ENCODE results near the gene SLC22A1. TPM values are rescaled to one million over a fixed set of nuclear protein-coding genes. Genes with fewer than 3 reads are reported as not detected.

SLC22A1 gene
- total RNA-seq (ENCODE audit: unreplicated experiment) = 2.2 TPM
- long read RNA-seq = 0 reads

DNA sequence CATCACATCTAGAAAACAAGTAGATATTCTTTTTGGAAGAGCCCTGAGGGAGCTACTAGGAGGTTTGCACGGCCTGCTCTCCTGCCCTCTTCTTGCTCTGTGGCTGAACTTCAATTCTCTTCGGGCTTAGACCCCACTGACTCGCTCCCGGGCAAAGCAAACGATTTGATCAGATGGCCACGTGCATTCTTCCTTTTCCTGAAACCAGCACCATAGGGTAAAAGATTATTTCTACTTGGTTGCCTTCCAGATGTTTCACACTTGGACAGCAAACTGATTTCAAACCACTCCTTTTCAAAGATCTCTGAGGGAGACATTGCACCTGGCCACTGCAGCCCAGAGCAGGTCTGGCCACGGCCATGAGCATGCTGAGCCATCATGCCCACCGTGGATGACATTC is at the start of gene SLC22A1:
Gene SLC22A1 (plus strand): TSS at position 258 of the 400 bp plus-strand sequence. CDS start 121 bp downstream, at position 379.
- Mint-ChIP-seq H3K27me3 (ENCODE audit: unreplicated experiment) (peaks cover 7% of the 10 kb centered on the region), H3K4me1 (ENCODE audit: low read depth, unreplicated experiment) (no peaks in the 10 kb centered on the region), H3K4me3 (ENCODE audit: unreplicated experiment) (no peak within 1 kb of the TSS), H3K36me3 (ENCODE audit: unreplicated experiment) (peaks cover 16% of the 10 kb centered on the region), H3K9me3 (ENCODE audit: unreplicated experiment) (peaks cover 4% of the 10 kb centered on the region), H3K27ac (ENCODE audit: unreplicated experiment) (no peak within 1 kb of the TSS)
- DNase-seq = no peak
- TF ChIP-seq, protein P1, sequence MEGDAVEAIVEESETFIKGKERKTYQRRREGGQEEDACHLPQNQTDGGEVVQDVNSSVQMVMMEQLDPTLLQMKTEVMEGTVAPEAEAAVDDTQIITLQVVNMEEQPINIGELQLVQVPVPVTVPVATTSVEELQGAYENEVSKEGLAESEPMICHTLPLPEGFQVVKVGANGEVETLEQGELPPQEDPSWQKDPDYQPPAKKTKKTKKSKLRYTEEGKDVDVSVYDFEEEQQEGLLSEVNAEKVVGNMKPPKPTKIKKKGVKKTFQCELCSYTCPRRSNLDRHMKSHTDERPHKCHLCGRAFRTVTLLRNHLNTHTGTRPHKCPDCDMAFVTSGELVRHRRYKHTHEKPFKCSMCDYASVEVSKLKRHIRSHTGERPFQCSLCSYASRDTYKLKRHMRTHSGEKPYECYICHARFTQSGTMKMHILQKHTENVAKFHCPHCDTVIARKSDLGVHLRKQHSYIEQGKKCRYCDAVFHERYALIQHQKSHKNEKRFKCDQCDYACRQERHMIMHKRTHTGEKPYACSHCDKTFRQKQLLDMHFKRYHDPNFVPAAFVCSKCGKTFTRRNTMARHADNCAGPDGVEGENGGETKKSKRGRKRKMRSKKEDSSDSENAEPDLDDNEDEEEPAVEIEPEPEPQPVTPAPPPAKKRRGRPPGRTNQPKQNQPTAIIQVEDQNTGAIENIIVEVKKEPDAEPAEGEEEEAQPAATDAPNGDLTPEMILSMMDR (IDR thresholded peaks at IDR 0.05; ENCODE audit: partially characterized antibody, unreplicated experiment) = no peak

DNA sequence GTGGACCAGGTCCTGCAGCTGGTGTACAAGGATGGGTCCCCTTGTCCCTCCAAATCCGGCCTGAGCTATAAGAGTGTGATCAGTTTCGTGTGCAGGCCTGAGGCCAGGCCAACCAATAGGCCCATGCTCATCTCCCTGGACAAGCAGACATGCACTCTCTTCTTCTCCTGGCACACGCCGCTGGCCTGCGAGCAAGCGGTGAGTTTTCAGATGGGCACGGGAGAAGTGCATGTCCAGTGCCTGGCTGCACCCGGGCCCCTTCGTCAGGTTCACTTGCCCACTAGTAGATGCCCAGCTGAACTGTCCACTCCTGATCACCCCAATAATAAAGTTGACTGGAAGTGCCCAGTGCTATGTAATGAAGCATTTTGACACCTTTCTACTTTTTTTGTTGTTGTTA is 48.3 kb upstream of the SLC22A1 start:
- Mint-ChIP-seq H3K4me3 (ENCODE audit: unreplicated experiment) (no peak overlapping the region), H3K9me3 (ENCODE audit: unreplicated experiment) (peaks cover 2% of the 10 kb centered on the region), H3K36me3 (ENCODE audit: unreplicated experiment) (no peaks in the 10 kb centered on the region), H3K27me3 (ENCODE audit: unreplicated experiment) (peaks cover 2% of the 10 kb centered on the region), H3K27ac (ENCODE audit: unreplicated experiment) (no peak overlapping the region), H3K4me1 (ENCODE audit: low read depth, unreplicated experiment) (no peaks in the 10 kb centered on the region)
- DNase-seq = no peak
- TF ChIP-seq, protein P1 (IDR thresholded peaks at IDR 0.05; ENCODE audit: partially characterized antibody, unreplicated experiment) = no peak

DNA sequence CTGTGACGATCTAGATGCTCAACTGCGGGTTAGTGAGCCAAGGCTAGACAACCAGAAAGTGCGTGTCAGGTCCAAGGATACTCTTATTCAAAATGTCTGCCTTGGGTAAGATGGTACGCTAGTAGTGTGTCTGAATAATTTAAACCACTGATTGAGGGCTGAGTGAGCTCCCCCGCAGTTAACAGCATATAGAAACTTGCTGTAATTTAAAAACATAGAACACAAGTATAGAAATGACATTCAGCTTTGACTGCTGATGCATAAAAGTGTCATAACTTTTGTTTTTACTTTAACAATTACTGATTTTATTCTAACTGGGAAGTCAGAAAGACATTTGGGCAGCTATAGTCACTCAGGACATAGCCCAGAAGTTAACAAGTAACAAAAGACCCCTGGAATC is 45.6 kb upstream of the SLC22A1 start:
- peaks cover 4% of the 10 kb centered on the region for H3K9me3 Mint-ChIP-seq (ENCODE audit: unreplicated experiment)
- DNase-seq = no peak
- no peaks in the 10 kb centered on the region for H3K4me1 Mint-ChIP-seq (ENCODE audit: low read depth, unreplicated experiment)
- peaks cover under 1% of the 10 kb centered on the region for H3K36me3 Mint-ChIP-seq (ENCODE audit: unreplicated experiment)
- H3K4me3 Mint-ChIP-seq (ENCODE audit: unreplicated experiment) = no peak overlapping the region
- TF ChIP-seq, protein P1 (IDR thresholded peaks at IDR 0.05; ENCODE audit: partially characterized antibody, unreplicated experiment) = no peak
- H3K27ac Mint-ChIP-seq (ENCODE audit: unreplicated experiment) = no peak overlapping the region
- H3K27me3 Mint-ChIP-seq (ENCODE audit: unreplicated experiment) = peaks cover 2% of the 10 kb centered on the region

- peaks cover 4% of the 10 kb centered on the region for H3K36me3 Mint-ChIP-seq (ENCODE audit: unreplicated experiment)
- no peaks in the 10 kb centered on the region for H3K4me1 Mint-ChIP-seq (ENCODE audit: low read depth, unreplicated experiment)
- H3K9me3 Mint-ChIP-seq (ENCODE audit: unreplicated experiment) = peaks cover 4% of the 10 kb centered on the region
- TF ChIP-seq, protein P1 (IDR thresholded peaks at IDR 0.05; ENCODE audit: partially characterized antibody, unreplicated experiment) = no peak
- no peak overlapping the region for H3K4me3 Mint-ChIP-seq (ENCODE audit: unreplicated experiment)
- H3K27me3 Mint-ChIP-seq (ENCODE audit: unreplicated experiment) = peaks cover 2% of the 10 kb centered on the region
- no peak overlapping the region for H3K27ac Mint-ChIP-seq (ENCODE audit: unreplicated experiment)
- no peak for DNase-seq
These were observed 44.6 kb upstream of the SLC22A1 start for GRCh38 chr6:160077024-160077423.

- Mint-ChIP-seq H3K27ac (ENCODE audit: unreplicated experiment) (no peak overlapping the region), H3K36me3 (ENCODE audit: unreplicated experiment) (peaks cover 4% of the 10 kb centered on the region), H3K9me3 (ENCODE audit: unreplicated experiment) (peaks cover 4% of the 10 kb centered on the region), H3K4me1 (ENCODE audit: low read depth, unreplicated experiment) (peaks cover 2% of the 10 kb centered on the region), H3K4me3 (ENCODE audit: unreplicated experiment) (no peak overlapping the region), H3K27me3 (ENCODE audit: unreplicated experiment) (peaks cover 4% of the 10 kb centered on the region)
- TF ChIP-seq, protein P1 (IDR thresholded peaks at IDR 0.05; ENCODE audit: partially characterized antibody, unreplicated experiment) = no peak
- DNase-seq = no peak
These were observed 44.1 kb upstream of the SLC22A1 start for GRCh38 chr6:160077526-160077925.
